Retinal pigment epithelial cell (primary cell): ENCODE measurements around the gene CCDC117.
"Not testable (repeated sequence)": the region's sequence is repeated elsewhere in the genome, so short reads cannot be mapped to it uniquely, and the experiment has no call there.

Source experiments
- DNase-seq: peaks from one replicate; pipeline ENCODE4 v3.0.0-alpha.2; 2010; ENCODE audit warnings: low read depth
- H3K4me3 ChIP-seq: 2 replicates; pipeline ENCODE4 v1.5.1; 2011; ENCODE audit warnings: mild to moderate bottlenecking, low read length, control low read depth, moderate library complexity
- TF ChIP-seq, protein P1 (sequence below): conservative IDR thresholded peaks from 2 replicates; pipeline ENCODE4 v1.5.1; 2011; ENCODE audit warnings: low read depth, low read length, control low read depth, inconsistent platforms

Gene CCDC117

DNA sequence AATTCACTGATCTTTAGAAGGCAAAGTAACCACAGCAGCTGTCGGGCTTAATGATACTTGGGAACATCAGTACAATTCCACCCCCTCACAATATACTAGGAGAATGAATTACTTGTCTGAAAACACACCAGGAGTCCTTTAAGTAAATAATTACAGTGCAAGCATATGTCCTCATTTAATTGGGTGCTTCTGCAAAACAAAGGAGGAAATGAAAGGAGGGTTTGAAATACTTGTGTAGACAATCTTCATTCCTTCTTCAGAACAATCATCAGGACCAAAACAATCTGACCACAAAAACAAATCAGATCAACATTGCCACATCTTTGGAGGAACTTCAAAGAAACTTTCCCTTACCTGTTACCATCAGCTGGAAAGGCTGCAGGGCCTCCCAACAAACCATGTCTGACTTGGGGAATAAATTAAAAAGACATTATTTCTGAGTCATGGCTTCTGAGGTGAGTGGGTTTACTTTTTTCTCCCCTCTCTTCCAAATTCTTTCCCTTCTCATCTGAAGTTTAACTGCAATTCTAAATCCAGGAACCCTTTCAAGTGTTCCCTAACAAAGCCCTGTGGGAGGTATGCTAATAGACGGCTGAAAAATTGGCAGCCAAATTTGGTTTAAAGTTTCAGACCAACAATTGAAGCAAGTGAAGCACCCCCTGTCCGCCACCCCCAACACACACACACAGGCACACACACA, 12.5 kb upstream of the CCDC117 start:
- no peak overlapping the region for H3K4me3 ChIP-seq
- TF ChIP-seq, protein P1, sequence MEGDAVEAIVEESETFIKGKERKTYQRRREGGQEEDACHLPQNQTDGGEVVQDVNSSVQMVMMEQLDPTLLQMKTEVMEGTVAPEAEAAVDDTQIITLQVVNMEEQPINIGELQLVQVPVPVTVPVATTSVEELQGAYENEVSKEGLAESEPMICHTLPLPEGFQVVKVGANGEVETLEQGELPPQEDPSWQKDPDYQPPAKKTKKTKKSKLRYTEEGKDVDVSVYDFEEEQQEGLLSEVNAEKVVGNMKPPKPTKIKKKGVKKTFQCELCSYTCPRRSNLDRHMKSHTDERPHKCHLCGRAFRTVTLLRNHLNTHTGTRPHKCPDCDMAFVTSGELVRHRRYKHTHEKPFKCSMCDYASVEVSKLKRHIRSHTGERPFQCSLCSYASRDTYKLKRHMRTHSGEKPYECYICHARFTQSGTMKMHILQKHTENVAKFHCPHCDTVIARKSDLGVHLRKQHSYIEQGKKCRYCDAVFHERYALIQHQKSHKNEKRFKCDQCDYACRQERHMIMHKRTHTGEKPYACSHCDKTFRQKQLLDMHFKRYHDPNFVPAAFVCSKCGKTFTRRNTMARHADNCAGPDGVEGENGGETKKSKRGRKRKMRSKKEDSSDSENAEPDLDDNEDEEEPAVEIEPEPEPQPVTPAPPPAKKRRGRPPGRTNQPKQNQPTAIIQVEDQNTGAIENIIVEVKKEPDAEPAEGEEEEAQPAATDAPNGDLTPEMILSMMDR = no peak
- no peak for DNase-seq

DNA sequence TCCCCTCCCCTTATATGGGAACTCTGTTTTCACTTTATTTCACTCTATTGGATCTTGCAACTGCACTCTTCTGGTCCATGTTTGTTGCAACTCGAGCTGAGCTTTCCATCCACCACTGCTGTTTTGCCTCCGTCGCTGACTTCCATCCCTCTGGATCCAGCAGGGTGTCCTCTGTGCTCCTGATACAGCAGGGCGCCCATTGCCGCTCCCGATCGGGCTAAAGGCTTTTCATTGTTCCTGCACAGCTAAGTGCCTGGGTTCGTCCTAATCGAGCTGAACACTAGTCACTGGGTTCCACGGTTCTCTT, 11.1 kb upstream of the CCDC117 start:
- DNase-seq = no peak
- TF ChIP-seq, protein P1 = no peak
- no peak overlapping the region for H3K4me3 ChIP-seq

DNA sequence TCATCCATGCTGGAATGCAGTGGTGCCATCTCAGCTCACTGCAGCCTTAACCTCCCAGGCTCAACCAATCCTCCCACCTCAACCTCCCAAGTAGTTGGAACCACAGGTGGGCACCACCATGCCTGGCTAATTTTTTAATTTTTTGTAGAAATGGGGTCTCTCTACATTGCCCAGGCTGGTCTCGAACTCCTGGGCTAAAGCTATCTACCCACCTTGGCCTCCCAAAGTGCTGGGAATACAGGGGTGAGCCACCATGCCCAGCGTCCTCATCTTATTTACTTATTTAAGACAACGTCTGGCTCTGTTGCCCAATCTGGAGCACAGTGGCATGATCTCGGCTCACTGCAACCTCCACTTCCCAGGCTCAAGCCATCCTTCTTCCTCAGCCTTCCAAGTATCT, 10.5 kb upstream of the CCDC117 start:
- not testable (repeated sequence) for H3K4me3 ChIP-seq, DNase-seq

DNA sequence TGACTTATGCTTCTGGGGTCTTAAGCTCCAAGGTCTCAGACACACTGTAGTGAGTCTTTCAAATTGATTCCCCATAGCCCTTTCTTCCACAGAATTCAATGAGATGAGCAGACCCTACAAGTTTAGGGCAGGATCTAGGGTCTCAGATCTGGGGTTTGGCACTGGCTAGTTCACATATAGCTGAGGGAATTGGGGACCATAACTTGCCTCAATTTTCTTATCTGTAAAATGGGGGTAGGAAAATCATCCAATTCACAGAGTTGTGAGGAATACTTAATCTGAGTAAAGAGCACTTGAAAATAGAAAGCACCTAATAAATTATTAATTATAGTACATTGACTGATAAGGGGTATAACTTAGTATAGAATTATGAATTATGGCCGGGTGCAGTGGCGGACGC, 5.9 kb upstream of the CCDC117 start:
- TF ChIP-seq, protein P1 = no peak
- no peak for DNase-seq
- H3K4me3 ChIP-seq = no peak overlapping the region

DNA sequence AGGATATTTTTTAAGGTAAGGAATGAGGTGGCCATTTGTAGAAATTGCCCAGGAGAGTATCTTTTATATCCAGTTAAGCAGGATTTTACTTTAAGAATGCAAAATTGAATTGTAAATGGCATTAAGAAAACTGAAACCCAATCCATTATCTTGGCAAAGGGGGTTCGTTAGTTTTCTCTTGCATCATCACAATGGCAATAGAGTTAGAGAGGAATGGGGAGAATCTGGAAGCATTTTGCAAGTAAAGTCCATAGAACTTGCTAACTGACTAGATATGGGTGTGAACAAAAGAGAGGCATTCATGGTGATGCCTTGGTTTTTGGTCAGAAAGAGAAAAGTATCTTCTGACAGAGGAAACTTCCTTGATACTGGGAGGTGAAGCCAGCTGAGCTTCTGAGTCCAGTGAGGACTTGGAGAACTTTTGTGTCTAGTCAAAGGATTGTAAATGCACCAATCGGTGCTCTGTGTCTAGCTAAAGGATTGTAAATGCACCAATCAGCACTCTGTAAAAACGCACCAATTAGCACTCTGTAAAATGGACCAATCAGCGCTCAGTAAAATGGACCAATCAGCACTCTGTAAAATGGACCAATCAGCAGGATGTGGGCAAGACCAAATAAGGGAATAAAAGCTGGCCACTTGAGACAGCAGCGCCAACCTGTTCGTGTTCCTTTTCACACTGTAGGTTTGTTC, 3.6 kb upstream of the CCDC117 start:
- no peak overlapping the region for H3K4me3 ChIP-seq
- DNase-seq = no peak
- TF ChIP-seq, protein P1 = no peak

DNA sequence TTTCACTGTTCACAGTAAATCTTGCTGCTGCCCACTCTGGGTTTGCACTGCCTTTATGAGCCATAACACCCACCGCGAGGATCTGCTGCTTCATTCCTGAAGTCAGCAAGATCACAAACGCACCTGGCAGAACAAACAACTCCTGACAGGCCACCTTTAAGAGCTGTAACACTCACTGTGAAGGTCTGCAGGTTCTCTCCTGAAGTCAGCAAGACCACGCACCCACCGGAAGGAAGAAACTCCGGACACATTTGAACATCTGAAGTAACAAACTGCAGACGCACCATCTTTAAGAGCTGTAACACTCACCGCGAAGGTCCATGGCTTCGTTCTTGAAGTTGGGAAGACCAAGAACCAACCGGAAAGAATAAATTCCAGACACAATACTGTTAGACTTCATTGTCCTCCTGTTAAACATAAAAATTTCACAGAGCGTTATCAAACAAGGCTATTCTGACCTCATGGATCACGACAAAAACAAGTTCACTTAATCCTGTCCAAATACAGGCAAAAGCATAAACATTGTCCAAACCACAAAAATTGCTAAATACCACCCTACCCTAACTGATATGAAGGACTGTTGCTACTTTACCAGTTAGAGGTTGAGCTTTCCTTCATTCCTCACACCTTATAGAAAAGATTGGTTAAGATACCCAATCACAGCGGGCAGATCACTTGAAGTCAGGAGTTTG, 3.0 kb upstream of the CCDC117 start:
- H3K4me3 ChIP-seq = no peak overlapping the region
- TF ChIP-seq, protein P1 = no peak

DNA sequence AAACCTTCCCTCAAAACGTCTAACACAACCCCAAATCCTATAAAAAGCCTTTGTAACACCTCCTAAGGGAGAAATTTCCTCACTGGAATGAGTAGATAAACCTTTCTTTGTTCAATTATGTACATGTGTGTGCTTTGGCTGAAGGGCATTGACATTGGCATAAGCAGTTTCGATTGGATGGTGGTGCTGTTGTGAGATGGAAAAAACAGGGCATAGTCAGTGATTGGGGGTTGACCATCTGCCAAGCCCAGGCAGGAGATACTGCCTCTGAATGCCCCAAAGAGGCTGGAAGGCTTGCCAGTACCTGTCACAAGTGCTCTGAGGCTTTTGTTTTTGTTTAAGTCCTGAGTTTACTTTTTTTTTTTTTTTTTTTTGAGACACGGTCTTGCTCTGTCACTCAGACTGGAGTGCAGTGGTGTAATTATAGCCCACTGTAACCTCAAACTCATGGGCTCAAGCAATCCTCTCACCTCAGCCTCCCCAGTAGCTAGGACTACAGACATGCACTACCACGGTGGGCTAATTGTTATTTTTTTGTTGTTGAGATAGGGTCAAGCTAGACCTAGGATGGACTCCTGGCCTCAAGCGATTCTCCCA, 1.2 kb upstream of the CCDC117 start:
- TF ChIP-seq, protein P1 = no peak
- no peak overlapping the region for H3K4me3 ChIP-seq
- no peak for DNase-seq

More for the DNA sequence above, 3.0 kb upstream of the CCDC117 start:
- no peak for DNase-seq
